Activated CD8-positive, alpha-beta memory T cell treated with anti-CD3 and anti-CD28 coated beads for 1 hour (primary cell): ENCODE results near the gene GRK6.
A peak's percentile ranks its signal among the peaks of the same experiment; 100 is the strongest.

Experiments
- DNase-seq, 2 donors: peaks; one replicate each; pipeline ENCODE4 v3.0.0-alpha.2; 2020; ENCODE audit warnings: low read depth in 1 of 2; ENCODE audit errors: extremely low read depth in 1 of 2

GRK6 gene

DNA sequence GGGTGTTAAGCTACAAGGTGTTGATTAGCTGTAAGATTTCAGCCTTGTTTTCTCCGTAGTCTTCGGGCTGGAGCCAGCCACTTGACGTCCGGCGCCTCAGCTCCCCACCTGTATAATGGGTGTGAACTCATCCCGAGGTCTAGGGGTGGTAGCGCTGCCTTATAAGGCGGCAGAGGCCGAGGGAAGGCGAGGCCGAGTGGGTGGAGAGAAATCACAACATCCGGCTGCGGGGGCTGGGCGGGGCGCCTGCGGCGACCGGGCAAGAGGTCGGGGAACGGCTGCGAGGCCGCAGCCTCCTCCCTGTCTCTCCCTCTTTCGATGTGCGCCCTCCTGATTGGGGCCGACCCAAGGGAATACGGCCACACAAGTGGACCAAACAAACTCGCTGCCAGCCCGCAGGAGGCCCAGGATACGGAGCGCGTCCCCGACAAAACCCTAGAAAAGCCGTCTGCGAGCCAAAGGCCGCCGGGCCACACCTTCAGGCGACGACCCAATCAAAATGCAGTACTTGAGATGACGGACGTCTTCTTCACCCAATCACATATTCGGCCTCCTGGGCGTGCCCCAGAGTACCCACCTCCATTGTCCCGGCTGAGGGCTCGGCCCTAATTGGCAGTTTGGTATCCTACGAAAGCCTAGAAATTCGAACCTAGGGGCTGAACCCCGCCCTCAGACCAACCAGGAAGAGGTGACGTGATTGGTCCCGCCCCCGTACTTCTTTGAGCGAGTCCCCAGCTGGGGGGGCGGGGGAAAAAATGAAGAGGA is 493 bp upstream of the GRK6 start:
- peak; percentile 98 to 100 for DNase-seq

DNA sequence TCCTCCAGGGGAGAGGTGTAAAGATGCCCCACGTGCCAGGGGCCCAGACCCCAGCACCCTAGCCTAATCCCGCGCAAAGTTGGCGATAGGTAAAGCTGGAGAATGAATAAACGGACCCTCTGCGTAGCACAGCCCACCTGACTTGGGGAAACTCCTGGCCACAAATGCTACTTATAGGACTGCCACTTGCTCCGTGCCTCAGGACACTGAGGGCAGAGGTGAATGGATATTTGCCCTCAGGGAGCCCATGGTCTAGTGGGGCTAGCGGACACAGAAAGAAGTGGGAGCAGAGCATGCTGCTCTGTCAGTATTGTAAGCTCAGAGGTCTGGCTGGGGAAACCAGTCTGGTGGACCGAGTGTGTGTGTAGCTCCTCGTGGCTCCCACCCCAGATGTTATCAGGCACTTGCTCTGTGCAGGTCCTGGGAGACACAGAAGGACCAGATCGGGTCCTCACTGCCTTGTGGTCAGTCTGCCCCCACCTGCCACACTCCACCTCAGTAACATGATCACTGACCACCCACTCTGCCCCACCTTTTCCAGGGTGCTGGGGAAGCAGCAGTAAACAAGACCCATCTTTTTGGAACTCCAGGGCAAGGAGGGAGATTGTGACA is 841 bp downstream of the GRK6 start:
- no peak for DNase-seq

DNA sequence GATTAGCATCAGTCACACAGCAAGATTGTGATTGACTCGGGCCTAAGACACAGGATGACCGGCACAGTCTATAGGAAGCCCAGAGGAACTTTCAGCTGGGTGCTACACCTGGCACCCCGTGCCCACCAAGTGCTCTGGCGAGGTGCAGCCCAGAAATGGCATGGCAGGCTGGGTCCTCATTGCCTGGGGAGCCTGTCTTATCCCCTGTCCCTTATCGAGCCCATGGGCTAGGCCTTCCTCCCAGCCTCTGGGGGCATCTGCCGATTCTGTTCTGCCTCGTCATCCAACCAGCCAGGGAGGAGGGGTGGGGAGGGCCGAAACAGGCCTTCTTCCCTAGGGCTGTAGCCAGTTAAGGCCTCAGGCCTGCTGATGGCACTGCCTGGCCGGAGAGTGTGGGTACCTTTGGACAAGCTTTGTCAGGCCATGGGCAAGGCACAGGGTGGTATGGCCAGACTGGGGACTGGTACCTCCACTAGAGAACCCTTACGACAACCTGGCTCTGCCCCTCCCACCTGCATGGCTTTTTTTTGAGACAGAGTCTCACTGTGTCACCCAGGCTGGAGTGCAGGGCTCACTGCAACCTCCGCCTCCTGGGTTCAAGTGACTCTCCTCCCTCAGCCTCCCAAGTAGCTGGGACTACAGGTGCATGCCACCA is 1.6 kb downstream of the GRK6 start:
- no peak for DNase-seq

DNA sequence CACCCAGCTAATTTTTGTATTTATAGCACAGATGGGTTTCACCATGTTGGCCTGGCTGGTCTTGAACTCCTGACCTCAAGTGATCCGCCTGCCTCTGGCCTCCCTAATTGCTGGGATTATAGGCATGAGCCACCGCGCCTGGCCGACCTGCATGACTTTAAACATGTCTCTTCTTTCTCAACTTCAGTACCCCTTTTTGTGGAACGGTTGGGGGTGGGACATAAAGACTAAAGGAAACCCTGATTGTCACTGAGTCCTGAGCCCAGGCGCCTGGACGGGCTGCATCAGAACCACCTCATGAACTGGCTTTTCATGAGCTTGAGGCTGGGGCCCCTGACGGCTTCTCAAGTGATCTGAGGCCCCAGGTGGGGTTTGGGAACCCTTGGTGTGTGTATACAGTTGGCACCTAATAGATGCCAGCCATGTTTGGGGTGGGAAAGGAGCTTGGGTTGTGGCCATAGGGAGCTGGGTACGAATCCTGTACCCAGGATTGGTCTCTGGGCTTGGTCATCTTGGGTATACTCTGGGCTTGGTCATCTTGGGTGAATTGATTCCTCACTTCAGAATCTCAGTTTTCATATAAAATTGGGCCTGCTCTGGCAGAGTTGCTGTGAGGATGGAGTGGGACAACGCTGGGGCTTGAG is 2.2 kb downstream of the GRK6 start:
- no peak for DNase-seq

DNA sequence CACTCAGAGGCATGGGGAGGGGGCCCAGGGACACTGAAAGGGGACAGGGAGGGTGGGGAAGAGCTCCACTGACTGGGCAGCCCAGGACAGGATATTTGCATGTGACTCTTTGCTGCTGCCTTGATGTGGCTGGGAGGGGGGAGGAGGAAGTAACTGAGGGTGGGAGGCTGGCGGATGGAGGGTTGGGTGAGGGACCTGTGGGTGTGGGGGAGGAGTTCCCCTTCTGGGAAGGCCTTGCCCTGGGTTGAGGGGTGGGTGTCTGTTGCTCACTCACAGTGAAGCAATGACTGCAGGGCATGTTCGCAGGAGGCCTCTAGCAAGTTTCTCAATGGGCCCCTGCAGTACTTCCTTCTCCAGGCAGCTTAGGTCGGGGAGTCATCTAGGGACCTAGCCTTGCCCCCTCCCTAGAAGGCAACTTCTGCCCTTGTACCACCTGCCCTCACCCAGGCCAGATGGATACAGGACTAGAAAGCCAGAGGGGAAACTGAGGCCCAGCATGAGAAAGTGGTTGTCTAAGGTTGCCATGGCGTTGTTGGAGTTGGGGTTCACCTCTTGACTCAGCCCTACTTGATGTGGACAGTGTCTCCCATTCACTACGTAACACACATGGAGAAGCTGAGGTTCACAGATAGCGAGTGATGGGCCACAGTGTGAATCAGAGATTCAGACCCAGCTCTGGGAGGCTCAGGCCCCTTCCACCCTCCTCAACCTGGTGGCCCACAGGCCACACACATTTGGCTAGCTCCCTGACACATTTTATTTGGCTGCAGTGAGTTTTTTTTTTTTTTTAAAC is 3.0 kb downstream of the GRK6 start:
- DNase-seq: peak; percentile 55 to 64

DNA sequence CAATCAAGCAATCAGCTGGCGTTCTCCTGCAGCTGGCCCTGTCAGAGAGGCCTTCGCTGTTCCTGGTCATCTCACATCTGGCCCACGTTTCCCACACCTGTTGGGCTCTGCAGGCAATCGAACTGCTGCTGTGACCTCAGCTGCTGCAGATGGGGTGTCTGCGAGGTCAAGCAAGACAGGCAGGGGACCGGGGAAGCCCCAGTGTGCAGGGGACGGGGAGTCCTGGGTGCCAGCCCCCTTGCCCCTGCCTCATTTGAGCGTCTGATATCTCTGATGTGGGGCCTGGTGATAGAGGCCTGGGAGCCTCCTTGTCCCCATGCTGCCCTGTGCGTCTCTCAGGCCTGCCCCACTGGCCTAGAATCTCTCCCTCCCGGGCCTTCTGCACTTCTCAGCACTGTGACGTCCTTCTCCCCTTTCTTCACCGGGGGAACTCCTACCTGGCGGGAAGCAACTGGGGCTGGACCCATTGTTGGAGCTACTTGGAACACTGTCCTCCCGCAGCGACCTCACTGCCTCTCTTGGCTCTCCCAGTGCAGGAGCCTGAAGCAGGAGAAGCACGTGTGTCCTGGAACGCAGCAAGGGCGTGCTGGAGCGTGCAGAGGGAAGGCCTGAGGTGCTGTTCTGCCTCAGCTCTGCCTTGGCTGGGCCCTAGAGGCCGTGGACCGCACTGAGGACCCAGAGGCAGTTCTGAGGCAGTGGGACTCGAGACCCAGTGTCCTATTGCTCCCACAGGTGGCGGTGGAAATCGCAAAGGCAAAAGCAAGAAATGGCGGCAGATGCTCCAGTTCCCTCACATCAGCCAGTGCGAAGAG is 3.9 kb downstream of the GRK6 start:
- no peak for DNase-seq

DNA sequence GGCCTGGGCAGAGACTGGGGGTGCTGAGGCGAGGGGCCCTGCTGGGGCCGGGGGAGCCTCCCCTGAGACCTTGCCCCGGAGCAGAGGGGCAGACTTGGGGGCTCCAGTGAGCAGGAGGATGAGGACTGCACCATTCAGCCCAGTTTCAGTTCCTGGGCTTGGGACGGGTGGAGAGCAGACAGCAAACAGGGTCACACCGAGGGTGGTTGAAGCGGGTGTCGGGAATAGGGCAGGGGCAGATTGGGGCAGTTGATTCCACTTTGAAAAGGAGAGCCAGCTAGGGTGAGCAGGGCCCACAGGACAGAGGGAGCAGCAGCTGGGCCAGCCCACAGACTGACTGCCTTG is 4.5 kb downstream of the GRK6 start:
- no peak for DNase-seq

DNA sequence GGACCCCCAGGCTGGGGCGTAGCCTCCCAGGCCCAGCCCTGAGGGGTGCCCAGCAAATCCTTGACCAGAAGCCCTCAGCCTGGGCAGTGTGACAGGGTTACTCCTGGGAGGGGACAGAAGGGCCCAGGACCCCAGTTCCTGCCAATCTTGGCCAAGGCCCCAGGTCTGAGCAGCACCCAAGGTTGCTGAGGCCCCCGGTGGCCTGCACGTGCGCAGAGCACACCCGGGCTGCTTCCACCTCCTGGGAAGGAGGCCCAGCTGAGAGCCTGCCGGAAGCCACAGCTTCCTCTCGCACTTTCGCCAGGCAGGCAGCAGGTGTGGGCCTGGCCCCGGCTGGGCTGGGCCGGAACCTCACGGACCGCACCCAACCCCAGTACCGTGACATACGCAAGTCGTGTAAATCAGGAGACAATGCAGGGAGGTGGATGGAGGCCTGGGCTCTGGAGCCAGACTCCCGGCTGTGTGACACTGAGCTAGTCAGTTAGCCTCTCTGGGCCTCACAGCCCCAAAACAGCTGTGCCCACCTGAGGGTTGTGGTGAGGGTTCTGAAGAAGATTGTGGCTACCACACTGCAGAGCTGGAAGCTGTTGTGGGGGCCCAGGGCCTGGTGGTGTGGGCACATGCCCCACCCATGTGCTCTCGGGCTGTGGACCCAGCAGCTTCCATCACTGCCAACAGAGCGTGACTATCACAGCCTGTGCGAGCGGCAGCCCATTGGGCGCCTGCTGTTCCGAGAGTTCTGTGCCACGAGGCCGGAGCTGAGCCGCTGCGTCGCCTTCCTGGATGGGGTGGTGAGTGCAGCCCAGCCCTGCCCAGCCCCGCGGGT is 5.1 kb downstream of the GRK6 start:
- peak in 1 of 2 donors; percentile 44 for DNase-seq

DNA sequence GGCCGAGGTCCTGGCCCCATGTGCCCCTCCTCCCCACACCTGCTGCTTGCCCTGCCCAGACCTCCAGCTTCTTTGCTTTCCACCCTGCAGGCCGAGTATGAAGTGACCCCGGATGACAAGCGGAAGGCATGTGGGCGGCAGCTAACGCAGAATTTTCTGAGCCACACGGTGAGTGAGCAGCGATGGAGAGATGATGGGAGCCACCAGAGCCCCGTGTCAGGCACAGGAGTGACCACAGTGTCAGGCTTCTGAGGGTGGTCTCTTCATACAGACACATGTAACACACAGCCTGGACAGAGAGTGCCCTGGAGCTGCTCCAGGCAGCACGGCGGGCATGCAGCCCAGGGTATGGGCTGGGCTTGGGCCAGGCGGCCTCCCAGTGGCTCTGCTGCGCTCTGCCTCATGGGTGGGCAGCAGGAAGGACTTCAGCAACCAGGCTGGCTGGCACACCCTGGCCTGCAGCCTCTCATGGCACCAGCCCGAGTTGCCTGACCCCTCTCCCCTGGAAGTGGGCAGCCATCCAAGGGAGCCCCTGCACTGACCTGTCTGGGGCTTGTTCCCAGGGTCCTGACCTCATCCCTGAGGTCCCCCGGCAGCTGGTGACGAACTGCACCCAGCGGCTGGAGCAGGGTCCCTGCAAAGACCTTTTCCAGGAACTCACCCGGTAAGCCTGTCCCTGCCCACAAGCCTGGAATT is 5.8 kb downstream of the GRK6 start:
- no peak for DNase-seq

DNA sequence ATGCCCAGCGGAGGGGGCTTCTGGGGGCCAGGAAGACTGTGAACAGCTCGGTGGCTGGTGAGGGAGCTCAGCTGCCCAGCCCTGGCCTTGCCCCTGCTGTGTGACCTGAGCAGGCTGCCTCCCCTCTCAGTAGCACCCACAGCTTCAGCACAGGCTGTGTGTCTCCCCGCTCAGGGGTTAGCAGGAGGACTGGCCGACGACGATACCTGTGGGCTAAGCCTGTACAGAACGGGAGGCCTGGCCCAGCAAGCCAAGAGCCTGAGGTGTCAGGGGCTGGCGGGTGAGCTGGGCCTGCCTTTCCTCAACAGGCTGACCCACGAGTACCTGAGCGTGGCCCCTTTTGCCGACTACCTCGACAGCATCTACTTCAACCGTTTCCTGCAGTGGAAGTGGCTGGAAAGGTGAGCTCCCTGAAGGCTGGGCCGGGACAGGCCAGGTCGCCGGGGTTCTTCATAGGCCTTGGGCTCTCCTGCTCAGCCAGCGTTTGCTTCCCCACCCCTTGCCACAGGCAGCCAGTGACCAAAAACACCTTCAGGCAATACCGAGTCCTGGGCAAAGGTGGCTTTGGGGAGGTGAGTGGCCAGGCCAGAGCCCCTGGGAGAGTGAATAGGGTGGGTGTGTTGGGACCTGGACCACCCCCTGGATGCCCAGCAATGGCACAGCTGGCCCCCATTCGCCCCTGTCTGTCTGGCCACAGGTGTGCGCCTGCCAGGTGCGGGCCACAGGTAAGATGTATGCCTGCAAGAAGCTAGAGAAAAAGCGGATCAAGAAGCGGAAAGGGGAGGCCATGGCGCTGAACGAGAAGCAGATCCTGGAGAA is 6.6 kb downstream of the GRK6 start:
- no peak for DNase-seq

DNA sequence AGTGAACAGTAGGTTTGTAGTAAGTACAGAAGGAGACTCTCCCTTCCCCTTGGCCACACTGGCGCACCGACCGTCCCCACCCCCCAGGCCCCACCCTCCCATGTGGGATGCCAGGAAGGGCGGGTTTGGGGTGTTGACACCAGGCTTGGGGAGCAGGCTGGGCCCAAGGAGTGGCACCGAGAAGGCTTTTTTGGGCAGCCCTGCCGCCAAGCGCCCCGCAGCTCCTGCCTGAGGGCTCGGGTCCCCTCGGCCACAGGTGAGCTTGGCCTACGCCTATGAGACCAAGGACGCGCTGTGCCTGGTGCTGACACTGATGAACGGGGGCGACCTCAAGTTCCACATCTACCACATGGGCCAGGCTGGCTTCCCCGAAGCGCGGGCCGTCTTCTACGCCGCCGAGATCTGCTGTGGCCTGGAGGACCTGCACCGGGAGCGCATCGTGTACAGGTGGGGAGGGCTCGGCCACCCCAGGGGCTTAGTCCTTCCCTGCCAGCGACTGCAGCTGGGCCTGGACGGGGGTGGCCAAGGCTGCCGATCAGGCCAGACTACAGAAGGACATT is 7.3 kb downstream of the GRK6 start:
- no peak for DNase-seq

DNA sequence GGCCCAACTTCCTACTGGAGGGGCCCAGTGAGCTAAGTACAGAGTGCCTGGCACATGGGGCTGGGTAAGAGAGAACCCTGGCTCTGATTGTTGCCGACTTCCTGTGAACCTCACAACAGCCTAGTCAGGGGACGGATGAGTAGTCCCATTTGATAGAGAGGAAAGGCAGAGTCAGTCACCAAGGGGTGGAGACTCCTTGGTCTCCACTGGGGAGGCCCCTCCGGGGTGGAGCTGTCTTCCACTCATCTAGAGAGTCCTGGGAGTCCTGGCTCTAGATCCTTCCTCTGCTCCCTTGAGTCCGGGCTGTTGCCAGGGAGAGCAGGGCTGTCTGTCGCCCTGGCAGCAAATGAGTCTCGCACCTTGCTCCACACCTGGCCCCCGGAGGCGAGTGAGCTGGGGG is 8.0 kb downstream of the GRK6 start:
- DNase-seq: no peak

DNA sequence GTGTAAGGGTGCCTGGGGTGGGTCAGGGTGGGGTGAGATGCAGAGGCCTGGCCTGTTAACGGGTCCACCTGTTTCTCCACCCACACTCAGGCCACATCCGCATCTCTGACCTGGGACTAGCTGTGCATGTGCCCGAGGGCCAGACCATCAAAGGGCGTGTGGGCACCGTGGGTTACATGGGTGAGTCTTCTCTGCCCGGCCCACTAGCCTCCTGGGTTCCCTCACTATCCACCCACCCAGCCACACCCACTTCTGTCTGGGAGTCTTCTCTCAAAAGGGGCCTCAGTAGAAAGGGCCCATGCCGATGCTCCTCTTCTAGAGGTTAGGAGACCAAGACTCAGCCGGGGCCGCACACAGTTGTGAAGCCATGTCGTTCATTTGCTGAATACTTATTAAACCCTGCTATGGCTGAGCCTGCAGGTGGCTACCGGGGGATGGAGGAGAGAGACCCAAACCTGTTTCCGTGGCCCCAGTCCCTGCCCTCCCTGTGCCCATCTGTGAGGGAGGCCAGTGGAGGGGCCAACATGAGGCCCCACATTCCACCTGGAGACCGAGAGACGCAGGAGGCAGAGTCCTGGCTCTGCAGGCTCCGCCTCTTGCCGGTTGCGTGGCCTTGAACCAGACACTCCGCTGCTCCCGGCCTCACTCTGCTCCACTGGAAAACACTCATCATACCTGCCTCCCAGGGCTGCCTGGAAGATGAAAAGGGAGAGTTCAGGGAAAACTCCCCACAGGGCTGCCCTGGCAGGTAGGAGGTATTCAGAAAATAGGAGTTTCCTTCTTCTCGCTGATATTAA is 8.7 kb downstream of the GRK6 start:
- DNase-seq: no peak

DNA sequence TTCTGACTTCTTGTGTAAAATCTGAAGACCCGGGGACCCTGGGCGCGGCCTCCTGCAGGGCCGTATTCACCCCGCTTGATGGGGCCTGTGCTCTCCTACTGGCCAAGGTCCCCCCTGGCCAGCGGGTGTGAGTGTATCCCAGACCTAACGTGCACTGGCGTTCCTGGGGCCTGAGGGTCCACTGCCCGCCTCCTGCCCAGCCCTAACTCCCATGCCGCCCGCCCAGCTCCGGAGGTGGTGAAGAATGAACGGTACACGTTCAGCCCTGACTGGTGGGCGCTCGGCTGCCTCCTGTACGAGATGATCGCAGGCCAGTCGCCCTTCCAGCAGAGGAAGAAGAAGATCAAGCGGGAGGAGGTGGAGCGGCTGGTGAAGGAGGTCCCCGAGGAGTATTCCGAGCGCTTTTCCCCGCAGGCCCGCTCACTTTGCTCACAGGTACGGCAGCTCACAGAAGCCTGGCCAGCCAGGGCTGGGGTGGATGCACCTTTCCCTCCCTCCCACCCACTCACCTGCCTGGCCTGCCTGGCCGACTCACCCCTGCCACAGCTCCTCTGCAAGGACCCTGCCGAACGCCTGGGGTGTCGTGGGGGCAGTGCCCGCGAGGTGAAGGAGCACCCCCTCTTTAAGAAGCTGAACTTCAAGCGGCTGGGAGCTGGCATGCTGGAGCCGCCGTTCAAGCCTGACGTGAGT is 9.5 kb downstream of the GRK6 start:
- DNase-seq: no peak

DNA sequence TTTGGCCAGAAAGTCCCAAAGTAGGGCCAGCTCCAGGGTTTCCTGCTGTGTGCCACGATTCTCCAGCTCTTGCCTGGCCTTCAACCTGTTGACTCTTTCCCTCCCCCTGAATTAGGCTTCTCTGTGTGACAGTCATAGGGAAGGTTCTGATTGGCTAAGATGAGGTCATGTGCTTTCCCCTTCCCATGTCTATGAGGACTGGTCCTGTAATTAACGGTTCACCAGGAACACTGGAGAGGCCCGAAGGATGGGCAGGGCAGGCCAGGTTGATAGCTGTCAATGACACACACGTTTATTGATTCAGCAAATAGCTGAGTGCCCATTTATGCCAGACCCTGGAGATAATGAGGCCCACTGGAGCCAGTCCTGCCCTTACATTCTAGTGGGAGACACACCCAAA is 11.1 kb downstream of the GRK6 start:
- DNase-seq: no peak

DNA sequence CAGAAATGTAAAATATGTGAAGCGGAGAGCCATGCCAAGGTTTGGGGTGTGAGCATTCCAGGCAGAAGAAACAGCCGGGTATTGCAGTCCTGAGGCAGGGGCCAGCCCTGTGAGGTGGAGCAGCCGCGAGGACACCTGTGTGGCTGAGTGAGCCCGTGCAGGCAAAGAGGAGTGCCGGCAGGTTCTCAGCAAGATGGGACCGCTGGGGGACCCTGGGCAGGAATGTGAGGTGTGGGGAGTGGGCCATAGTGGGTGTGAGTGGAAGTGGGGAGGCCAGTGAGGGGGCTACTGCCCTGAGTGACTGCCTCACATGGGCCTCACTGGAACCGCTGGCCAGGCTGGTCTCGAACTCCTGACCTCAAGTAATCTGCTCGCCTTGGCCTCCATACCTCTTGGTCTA is 12.0 kb downstream of the GRK6 start:
- DNase-seq: no peak
